B cell (primary cell): ENCODE data around the gene CREB5. TPM values are rescaled to one million over a fixed set of nuclear protein-coding genes. Genes with fewer than 3 reads are reported as not detected.

Experiments used
- ATAC-seq: fragments of 200-7000 bp; cut with Tn5 transposase; one replicate; pipeline ENCODE4 v1.10.0; 2021; ENCODE audit warnings: low read depth, mild to moderate bottlenecking, moderate number of reproducible peaks, moderate library complexity
- CTCF ChIA-PET: fragments of 350-600 bp; sonication (Branson Sonifier 250); formaldehyde crosslinking; loops from one replicate; lab custom pipeline; 2021; ENCODE audit warnings: antibody characterized with exemption, inconsistent platforms; lab: Charles Lee
- POLR2A ChIA-PET: fragments of 350-600 bp; sonication (Branson Sonifier 250); formaldehyde crosslinking; loops from one replicate; lab custom pipeline; 2021; ENCODE audit warnings: antibody characterized with exemption; lab: Charles Lee
- DNase-seq: peaks from one replicate; pipeline ENCODE4 v3.0.0; 2013
- H2AFZ ChIP-seq: 2 replicates; pipeline ENCODE4 v1.6.1; 2012; ENCODE audit warnings: mild to moderate bottlenecking, low read depth, low read length; ENCODE audit not compliant: insufficient read depth, poor library complexity, severe bottlenecking
- H3K27ac ChIP-seq, 2 donors: 1 replicate in 1 of 2; 2 replicates in 1 of 2; pipeline ENCODE4 v1.5.1; 2012 to 2013; ENCODE audit warnings: low read length in 2 of 2, mild to moderate bottlenecking in 2 of 2, moderate library complexity in 1 of 2
- H3K27me3 ChIP-seq, 4 experiments: fragments of 200-600 bp in 1 of 4; sonication (generic) in 1 of 4; replicated peaks in 1 of 4; 1 replicate in 2 of 4; 2 replicates in 2 of 4; pipeline versions ENCODE4 v1.6.1 to v1.7.0; 2013 to 2016; ENCODE audit warnings: low read length in 3 of 4, mild to moderate bottlenecking in 2 of 4, mixed read lengths in 1 of 4, moderate library complexity in 1 of 4; ENCODE audit not compliant: insufficient read depth in 4 of 4, control insufficient read depth in 3 of 4; ENCODE audit errors: control extremely low read depth in 1 of 4
- H3K36me3 ChIP-seq, 2 experiments: replicated peaks in 1 of 2; 1 replicate in 1 of 2; 2 replicates in 1 of 2; pipeline versions ENCODE4 v1.6.1 to v1.7.1; 2013; ENCODE audit warnings: low read length in 1 of 2; ENCODE audit not compliant: insufficient read depth in 2 of 2, control insufficient read depth in 1 of 2; ENCODE audit errors: control extremely low read depth in 1 of 2, extremely low read depth in 1 of 2
- H3K4me1 ChIP-seq, 2 donors: fragments of 200-600 bp in 1 of 2; sonication (generic) in 1 of 2; 1 replicate in 1 of 2; 2 replicates in 1 of 2; pipeline versions ENCODE4 v1.5.1 to v1.6.1; 2013 to 2017; ENCODE audit warnings: low read length in 2 of 2; ENCODE audit not compliant: control insufficient read depth in 2 of 2, insufficient read depth in 2 of 2
- H3K4me2 ChIP-seq: replicated peaks from 2 replicates; pipeline ENCODE3; 2012; ENCODE audit warnings: mild to moderate bottlenecking, low read depth, low read length; ENCODE audit not compliant: poor library complexity, severe bottlenecking
- H3K4me3 ChIP-seq, 5 experiments: fragments of 200-600 bp in 1 of 5; sonication (generic) in 1 of 5; 1 replicate in 3 of 5; 2 replicates in 2 of 5; pipeline versions ENCODE4 v1.5.1 to v1.7.0; 2011 to 2016; ENCODE audit warnings: low read length in 4 of 5, mild to moderate bottlenecking in 4 of 5, low read depth in 2 of 5, control low read depth in 1 of 5, moderate library complexity in 1 of 5; ENCODE audit not compliant: insufficient read depth in 1 of 5; ENCODE audit errors: control extremely low read depth in 1 of 5, extremely low read depth in 1 of 5
- H3K79me2 ChIP-seq: fragments of 200-600 bp; sonication (generic); one replicate; pipeline ENCODE4 v1.6.0; 2016; ENCODE audit warnings: low read length; ENCODE audit not compliant: control insufficient read depth, insufficient read depth
- H3K9ac ChIP-seq: fragments of 200-600 bp; sonication (generic); 2 replicates; pipeline ENCODE4 v1.6.1; 2017; ENCODE audit warnings: mild to moderate bottlenecking, low read length, moderate library complexity
- H3K9me3 ChIP-seq, 3 donors: one replicate each; pipeline versions ENCODE4 v1.6.1 to v1.7.1; 2013; ENCODE audit warnings: low read length in 2 of 3; ENCODE audit not compliant: control insufficient read depth in 2 of 3, insufficient read depth in 1 of 3; ENCODE audit errors: control extremely low read depth in 1 of 3
- H4K20me1 ChIP-seq: 2 replicates; pipeline ENCODE4 v1.6.0; 2012; ENCODE audit warnings: mild to moderate bottlenecking, low read length; ENCODE audit not compliant: insufficient read depth, control insufficient read depth, poor library complexity, severe bottlenecking
- H3K27ac Mint-ChIP-seq: one replicate; pipeline ENCODE4 v1.8.0; 2021; ENCODE audit warnings: mixed read lengths
- H3K27me3 Mint-ChIP-seq: one replicate; pipeline ENCODE4 v1.8.0; 2021; ENCODE audit warnings: mixed read lengths
- H3K4me1 Mint-ChIP-seq: one replicate; pipeline ENCODE4 v1.8.0; 2021; ENCODE audit warnings: mixed read lengths
- H3K4me3 Mint-ChIP-seq: one replicate; pipeline ENCODE4 v1.8.0; 2021; ENCODE audit warnings: mixed read lengths
- H3K9me3 Mint-ChIP-seq: one replicate; pipeline ENCODE4 v1.8.0; 2022; ENCODE audit warnings: mixed read lengths; ENCODE audit not compliant: insufficient read depth
- EZH2 ChIP-seq: IDR thresholded peaks from 2 replicates; pipeline ENCODE4 v1.6.1; 2012; ENCODE audit warnings: borderline replicate concordance, low read depth, mild to moderate bottlenecking, moderate library complexity, low read length; ENCODE audit not compliant: insufficient read depth, poor library complexity, severe bottlenecking
- WGBS: methylation state at CpG from one replicate; pipeline ENCODE4 v1.1.5; 2013; ENCODE audit warnings: missing lambda C conversion rate; ENCODE audit not compliant: insufficient coverage; 5-methylcytosine and 5-hydroxymethylcytosine counted together
- intact Hi-C: fragments of 100-400 bp; cut with micrococcal nuclease; formaldehyde crosslinking; loops from one replicate; pipeline ENCODE4 v1.10.0; 2022
- polyA plus RNA-seq: library from polyadenylated mRNA; depleted of rRNA; stranded (reverse); fragments of >200 nt; gene quantifications from 2 replicates; pipeline ENCODE4 v1.2.3, GENCODE V29; 2012
- total RNA-seq, 2 donors: library from RNA; stranded (reverse); fragments of 120-200 nt in 1 of 2; gene quantifications; 1 replicate in 1 of 2; 2 replicates in 1 of 2; pipeline versions ENCODE4 v1.2.3 to v1.2.4, GENCODE V29; 2013 to 2022
- TF ChIP-seq, protein P1 (sequence below): fragments of 200-600 bp; IDR thresholded peaks from one replicate; pipeline ENCODE4 v1.8.0; 2022; ENCODE audit warnings: antibody characterized with exemption, mild to moderate bottlenecking

The CREB5 gene
- total and polyA plus RNA-seq, 2 donors (not counting 1 experiment from before 2014, with no cell fraction given), result 0.05 to 0.95 TPM

DNA sequence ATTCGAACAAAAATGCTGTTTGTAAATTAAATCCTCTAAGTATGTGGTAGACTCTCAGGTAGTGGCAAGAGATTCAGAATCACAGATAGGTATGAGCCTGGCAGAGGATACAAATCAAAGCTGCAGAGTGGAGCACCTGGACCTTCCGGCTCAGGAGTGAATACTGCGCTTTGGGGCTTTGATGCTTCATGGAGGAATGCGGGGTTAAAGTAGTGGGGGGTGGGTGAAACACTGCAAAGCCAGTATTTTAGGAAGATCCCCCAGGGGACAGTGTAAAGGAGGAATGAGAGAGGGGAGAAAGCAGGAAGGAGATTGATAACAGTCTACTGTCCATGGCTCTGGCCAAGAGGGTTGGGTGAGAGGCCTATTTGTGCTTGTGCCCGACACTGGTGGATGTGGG lies 43.2 kb downstream of the CREB5 start:
- no peak overlapping the region for H3K27ac Mint-ChIP-seq
- Histone ChIP-seq H3K4me2 (no peak overlapping the region), H3K27me3 (no peaks in the 10 kb centered on the region), H3K9ac (no peak overlapping the region), H3K36me3 (no peaks in the 10 kb centered on the region), H3K4me3 (no peak overlapping the region), H3K27ac (no peak overlapping the region), H3K79me2 (no peaks in the 10 kb centered on the region), H3K4me1 (no peaks in the 10 kb centered on the region), H2AFZ (no peak overlapping the region), H3K9me3 (no peaks in the 10 kb centered on the region), H4K20me1 (no peaks in the 10 kb centered on the region)
- ATAC-seq (no peak), DNase-seq (no peak)
- no peaks in the 10 kb centered on the region for H3K4me1 Mint-ChIP-seq
- H3K4me3 Mint-ChIP-seq, result no peak overlapping the region
- intact Hi-C loops, result no loop called here
- POLR2A ChIA-PET, result no interaction called here
- CTCF ChIA-PET, result no interaction called here
- peaks cover 18% of the 10 kb centered on the region for H3K27me3 Mint-ChIP-seq
- 100% methylated on average over 4 of the region's 5 CpGs for WGBS
- H3K9me3 Mint-ChIP-seq, result no peaks in the 10 kb centered on the region
- TF ChIP-seq EZH2, result no peak
- TF ChIP-seq, protein P1, sequence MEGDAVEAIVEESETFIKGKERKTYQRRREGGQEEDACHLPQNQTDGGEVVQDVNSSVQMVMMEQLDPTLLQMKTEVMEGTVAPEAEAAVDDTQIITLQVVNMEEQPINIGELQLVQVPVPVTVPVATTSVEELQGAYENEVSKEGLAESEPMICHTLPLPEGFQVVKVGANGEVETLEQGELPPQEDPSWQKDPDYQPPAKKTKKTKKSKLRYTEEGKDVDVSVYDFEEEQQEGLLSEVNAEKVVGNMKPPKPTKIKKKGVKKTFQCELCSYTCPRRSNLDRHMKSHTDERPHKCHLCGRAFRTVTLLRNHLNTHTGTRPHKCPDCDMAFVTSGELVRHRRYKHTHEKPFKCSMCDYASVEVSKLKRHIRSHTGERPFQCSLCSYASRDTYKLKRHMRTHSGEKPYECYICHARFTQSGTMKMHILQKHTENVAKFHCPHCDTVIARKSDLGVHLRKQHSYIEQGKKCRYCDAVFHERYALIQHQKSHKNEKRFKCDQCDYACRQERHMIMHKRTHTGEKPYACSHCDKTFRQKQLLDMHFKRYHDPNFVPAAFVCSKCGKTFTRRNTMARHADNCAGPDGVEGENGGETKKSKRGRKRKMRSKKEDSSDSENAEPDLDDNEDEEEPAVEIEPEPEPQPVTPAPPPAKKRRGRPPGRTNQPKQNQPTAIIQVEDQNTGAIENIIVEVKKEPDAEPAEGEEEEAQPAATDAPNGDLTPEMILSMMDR, result no peak

DNA sequence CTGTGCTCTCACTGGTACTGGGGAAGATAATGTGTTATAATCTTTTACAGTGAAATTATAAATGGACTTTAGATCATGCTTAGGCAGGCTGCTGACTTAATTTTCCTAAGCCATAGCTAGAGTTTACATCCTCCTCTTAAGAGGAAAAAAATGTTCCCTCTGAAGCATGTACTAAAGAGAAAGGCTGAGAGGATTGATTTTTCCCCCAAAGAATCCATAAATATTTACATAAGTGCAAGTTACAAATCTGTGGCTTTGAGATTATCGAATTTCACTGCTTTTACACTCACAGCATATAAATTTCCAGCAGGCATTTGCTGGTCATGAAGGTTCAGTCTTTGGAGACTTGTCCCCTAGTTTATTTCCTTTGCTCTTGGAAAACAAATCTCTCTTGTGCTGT lies 43.7 kb downstream of the CREB5 start:
- CTCF ChIA-PET, result no interaction called here
- intact Hi-C loops, result no loop called here
- Histone ChIP-seq H3K4me2 (no peak overlapping the region), H3K9ac (no peak overlapping the region), H4K20me1 (no peaks in the 10 kb centered on the region), H3K27ac (no peak overlapping the region), H3K4me1 (no peaks in the 10 kb centered on the region), H3K27me3 (no peaks in the 10 kb centered on the region), H3K79me2 (no peaks in the 10 kb centered on the region), H3K4me3 (no peak overlapping the region), H3K36me3 (no peaks in the 10 kb centered on the region), H2AFZ (no peak overlapping the region), H3K9me3 (no peaks in the 10 kb centered on the region)
- no peak for TF ChIP-seq EZH2
- TF ChIP-seq, protein P1, result no peak
- peaks cover 17% of the 10 kb centered on the region for H3K27me3 Mint-ChIP-seq
- DNase-seq, result no peak
- no peak overlapping the region for H3K4me3 Mint-ChIP-seq
- H3K9me3 Mint-ChIP-seq, result no peaks in the 10 kb centered on the region
- no peak for ATAC-seq
- no peak overlapping the region for H3K27ac Mint-ChIP-seq
- POLR2A ChIA-PET, result no interaction called here
- no peaks in the 10 kb centered on the region for H3K4me1 Mint-ChIP-seq
- WGBS, result 80% methylated on average over 1 of the region's 1 CpG
